ENCODE measurements around the gene OSBPL10. TPM values are rescaled to one million over a fixed set of nuclear protein-coding genes. Genes with fewer than 3 reads are reported as not detected.

OSBPL10 gene
- total and polyA plus RNA-seq, 2 of the 8 experiments (the other 6 are each of a cell fraction or from before 2014, with no cell fraction given): 26.2 to 86.7 TPM

- Histone ChIP-seq H3K18ac (ENCODE audit: extremely low read depth, low read length) (peak overlapping the region; percentile 54), H4K8ac (ENCODE audit: extremely low read depth, insufficient read depth, low read length) (peak overlapping the region; percentile 91; the same call in 1 of the 2 replicates), H3K36me3 (ENCODE audit: control insufficient read depth in 2 of 4, insufficient read depth in 4 of 4, low read length in 3 of 4) (peaks cover 0 to 5% (median 0%) of the 10 kb centered on the region in 4 experiments; a peak in 3 of 8 replicates), H3K4me2 (ENCODE audit: insufficient read depth in 1 of 2, low read depth in 2 of 2, low read length in 2 of 2) (peak overlapping the region; percentile 74 to 97), H4K91ac (replicated peaks; ENCODE audit: insufficient read length, low read length) (peak overlapping the region; percentile 22), H3K27me3 (replicated peaks in 1 of 4; ENCODE audit: control insufficient read depth in 3 of 4, extremely low read depth in 1 of 4, insufficient read depth in 3 of 4, low read length in 3 of 4) (no peaks in the 10 kb centered on the region; a peak in 1 of 7 replicates), H3K23me2 (ENCODE audit: low read depth, low read length) (peaks cover 4% of the 10 kb centered on the region), H2AFZ (ENCODE audit: low read length) (peak overlapping the region; percentile 92), H3K79me2 (ENCODE audit: control insufficient read depth in 1 of 2, insufficient read depth in 2 of 2, low read length in 2 of 2) (peaks cover 16 to 46% of the 10 kb centered on the region in 2 experiments), H3K9me3 (ENCODE audit: insufficient read depth in 2 of 2, low read depth in 1 of 2, low read length in 1 of 2) (no peaks in the 10 kb centered on the region), H3K4me3 (ENCODE audit: extremely low read depth in 1 of 4, insufficient read depth in 2 of 4, low read depth in 3 of 4, low read length in 4 of 4) (peak overlapping the region; percentile 71 to 96 (median 88)), H2BK20ac (ENCODE audit: low read length) (no peak overlapping the region; the same call in 1 of the 2 replicates), H3K4ac (replicated peaks; ENCODE audit: insufficient read length, low read depth, low read length) (peak overlapping the region; percentile 76), H3K23ac (ENCODE audit: insufficient read length) (no peak overlapping the region), H3K27ac (ENCODE audit: low read depth, low read length) (peak overlapping the region; percentile 81), H4K5ac (ENCODE audit: insufficient read length, low read depth, low read length) (peak overlapping the region; percentile 24), H2BK120ac (replicated peaks; ENCODE audit: low read depth, low read length) (no peak overlapping the region), H2BK15ac (ENCODE audit: low read length) (no peak overlapping the region; the same call in 1 of the 2 replicates), H4K20me1 (replicated peaks in 1 of 2; ENCODE audit: control insufficient read depth in 1 of 2, insufficient read depth in 2 of 2, low read length in 2 of 2) (no peaks in the 10 kb centered on the region), H3K14ac (ENCODE audit: insufficient read length) (no peak overlapping the region), H3K56ac (replicated peaks; ENCODE audit: insufficient read length, low read depth, low read length) (peak overlapping the region; percentile 43), H3K79me1 (ENCODE audit: low read depth, low read length) (peaks cover 2% of the 10 kb centered on the region; the same call in 1 of the 2 replicates), H3K9ac (replicated peaks in 1 of 4; ENCODE audit: extremely low read depth in 1 of 4, low read depth in 3 of 4, low read length in 3 of 4) (peak overlapping the region; percentile 69 to 86 (median 74)), H3K4me1 (replicated peaks in 1 of 4; ENCODE audit: control insufficient read depth in 3 of 4, insufficient read depth in 4 of 4, low read length in 3 of 4) (peaks cover 0 to 10% (median 4%) of the 10 kb centered on the region in 4 experiments; a peak in 3 of 7 replicates), H2BK5ac (ENCODE audit: low read depth, low read length) (peak overlapping the region; percentile 86; the same call in 1 of the 2 replicates), H2BK12ac (ENCODE audit: low read depth, low read length) (peak overlapping the region; percentile 21; the same call in 1 of the 2 replicates), H2AK5ac (ENCODE audit: low read depth, low read length) (no peak overlapping the region)
- DNase-seq (ENCODE audit: low read depth in 1 of 2, low spot score in 2 of 2): peak in 1 of 2 experiments; percentile 76
- ChIA-PET CTCF (ENCODE audit: partially characterized antibody) (no interaction called here), POLR2A (ENCODE audit: partially characterized antibody) (interaction anchor here (2.7 kb wide), 1 partner anchor 20 kb away, joined by 13 read pairs; no protein-coding TSS in a partner anchor)
- no peak for FAIRE-seq
- WGBS, 2 experiments (ENCODE audit: extremely low coverage in 1 of 2, insufficient coverage in 1 of 2, insufficient read length in 1 of 2, insufficient replicate concordance in 2 of 2, low coverage in 1 of 2, low lambda C conversion rate in 2 of 2, missing lambda C conversion rate in 1 of 2): 0% methylated on average over 48 of the region's 66 CpGs; no CpG with 5 or more reads in 1 of the 2 experiments
- TF ChIP-seq RXRA (IDR thresholded peaks at IDR 0.05; ENCODE audit: insufficient read depth, low read depth, low read length) (no peak), MAFK (IDR thresholded peaks at IDR 0.05; ENCODE audit: low read depth, low read length) (no peak), SIX5 (IDR thresholded peaks at IDR 0.05; ENCODE audit: low read depth, low read length) (no peak), TAF1 (IDR thresholded peaks at IDR 0.05; ENCODE audit: low read depth, low read length) (no peak; the same call in none of the 2 replicates), POLR2A (IDR thresholded peaks at IDR 0.05; ENCODE audit: control extremely low read depth in 1 of 2, low read depth in 2 of 2, low read length in 2 of 2) (peak in 1 of 2 experiments; percentile 45; a peak in 2 of 3 replicates), BRCA1 (IDR thresholded peaks at IDR 0.05; ENCODE audit: low read depth, low read length) (no peak), HDAC6 (IDR thresholded peaks at IDR 0.05; ENCODE audit: low read depth, low read length) (no peak), KDM4A (IDR thresholded peaks at IDR 0.05; ENCODE audit: low read depth, low read length, severe bottlenecking) (peak; percentile 93), E2F6 (IDR thresholded peaks at IDR 0.05) (peak; percentile 28; the same call in 1 of the 2 replicates), CHD2 (IDR thresholded peaks at IDR 0.05; ENCODE audit: low read length) (no peak), GABPA (IDR thresholded peaks at IDR 0.05; ENCODE audit: borderline replicate concordance, insufficient read depth, low read length) (peak; percentile 14; the same call in 1 of the 2 replicates), CHD1 (IDR thresholded peaks at IDR 0.05; ENCODE audit: low read depth, low read length) (no peak)
These were observed 394 bp downstream of the OSBPL10 start for GRCh38 chr3:31980530-31981205.
